ENCODE results near the gene AKAP13.

DNA sequence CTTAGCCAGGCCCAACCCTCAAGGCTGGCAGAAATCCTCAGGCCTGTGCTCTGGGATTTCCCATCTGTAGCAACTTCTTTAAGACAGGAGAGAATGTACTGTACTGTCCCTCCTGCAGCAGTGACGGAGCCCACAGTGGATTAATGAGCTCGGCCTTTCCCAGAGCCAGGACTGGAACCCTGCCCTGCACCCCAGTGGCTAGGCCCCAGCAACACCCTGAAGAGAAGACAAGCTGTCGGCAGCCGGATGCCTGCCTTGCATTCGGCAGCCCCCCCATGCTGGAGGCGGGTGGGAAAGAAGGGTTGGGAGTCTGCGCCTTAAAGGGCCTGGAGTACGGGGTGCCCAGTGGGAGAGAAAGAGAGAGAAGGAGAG is 382.3 kb downstream of the AKAP13 start:
- no peak for TF ChIP-seq CTCF (IDR thresholded peaks at IDR 0.05)
- TF ChIP-seq POLR2A (IDR thresholded peaks at IDR 0.05): no peak
